Neural progenitor cell (in vitro differentiated cells): ENCODE results near the gene FAM89B. TPM values are rescaled to one million over a fixed set of nuclear protein-coding genes. Genes with fewer than 3 reads are reported as not detected.

ENCODE experiments used
- DNase-seq: peaks from one replicate; pipeline ENCODE4 v3.0.0-alpha.2; 2016; ENCODE audit warnings: low spot score
- H2AFZ ChIP-seq: fragments of 200-600 bp; sonication (generic); replicated peaks from 2 replicates; pipeline ENCODE4 v1.6.1; 2016; ENCODE audit warnings: antibody characterized with exemption
- H3F3A ChIP-seq: fragments of 200-600 bp; sonication (generic); 2 replicates; pipeline ENCODE4 v1.6.1; 2016; ENCODE audit warnings: antibody characterized with exemption, low read depth
- H3K27ac ChIP-seq: fragments of 200-600 bp; sonication (generic); 2 replicates; pipeline ENCODE4 v1.5.1; 2016; ENCODE audit warnings: mild to moderate bottlenecking
- H3K27me3 ChIP-seq: fragments of 200-600 bp; sonication (generic); 2 replicates; pipeline ENCODE4 v1.6.1; 2016; ENCODE audit warnings: mild to moderate bottlenecking, moderate library complexity
- H3K36me3 ChIP-seq: fragments of 200-600 bp; sonication (generic); 2 replicates; pipeline ENCODE4 v1.5.1; 2016
- H3K4me1 ChIP-seq: fragments of 200-600 bp; sonication (generic); 2 replicates; pipeline ENCODE4 v1.6.1; 2016; ENCODE audit warnings: mixed run types
- H3K4me2 ChIP-seq: fragments of 200-600 bp; sonication (generic); 2 replicates; pipeline ENCODE4 v1.6.1; 2016
- H3K4me3 ChIP-seq: fragments of 200-600 bp; sonication (generic); 2 replicates; pipeline ENCODE4 v1.5.1; 2016
- H3K79me2 ChIP-seq: fragments of 200-600 bp; sonication (generic); 2 replicates; pipeline ENCODE4 v1.6.1; 2016; ENCODE audit warnings: low read depth
- H3K9ac ChIP-seq: fragments of 200-600 bp; sonication (generic); 2 replicates; pipeline ENCODE4 v1.6.1; 2016
- H3K9me3 ChIP-seq: fragments of 200-600 bp; sonication (generic); 2 replicates; pipeline ENCODE4 v1.5.1; 2016; ENCODE audit warnings: low read depth
- H4K20me1 ChIP-seq: fragments of 200-600 bp; sonication (generic); 2 replicates; pipeline ENCODE4 v1.6.1; 2016; ENCODE audit warnings: low read depth
- H3K27ac Mint-ChIP-seq: 3 replicates; pipeline ENCODE4 v1.8.0; 2021; ENCODE audit warnings: mixed read lengths
- H3K27me3 Mint-ChIP-seq: 2 replicates; pipeline ENCODE4 v1.8.0; 2022; ENCODE audit warnings: low read depth, mild to moderate bottlenecking, inconsistent platforms, moderate library complexity, mixed read lengths; ENCODE audit not compliant: insufficient read depth
- H3K36me3 Mint-ChIP-seq: 3 replicates; pipeline ENCODE4 v1.8.0; 2021; ENCODE audit warnings: mixed read lengths
- H3K4me1 Mint-ChIP-seq: 3 replicates; pipeline ENCODE4 v1.8.0; 2021; ENCODE audit warnings: mixed read lengths
- H3K4me3 Mint-ChIP-seq: 3 replicates; pipeline ENCODE4 v1.8.0; 2021; ENCODE audit warnings: mild to moderate bottlenecking, moderate library complexity, mixed read lengths
- H3K9me3 Mint-ChIP-seq: 3 replicates; pipeline ENCODE4 v1.8.0; 2020; ENCODE audit warnings: mixed read lengths
- EZH2 ChIP-seq: fragments of 200-600 bp; sonication (generic); IDR thresholded peaks from 2 replicates; pipeline ENCODE4 v1.6.1; 2017; ENCODE audit warnings: antibody characterized with exemption, mild to moderate bottlenecking, moderate library complexity
- EZH2phosphoT487 ChIP-seq: fragments of 200-600 bp; sonication (generic); IDR thresholded peaks from 2 replicates; pipeline ENCODE4 v1.6.1; 2017; ENCODE audit warnings: antibody characterized with exemption
- total RNA-seq: library from RNA; depleted of rRNA; stranded (reverse); fragments of >200 nt; gene quantifications from 2 replicates; pipeline ENCODE4 v1.2.3, GENCODE V29; 2015; ENCODE audit warnings: low replicate concordance
- TF ChIP-seq, protein P1 (sequence below): fragments of 200-600 bp; sonication (generic); IDR thresholded peaks from 2 replicates; pipeline ENCODE4 v1.5.1; 2017; ENCODE audit warnings: antibody characterized with exemption, mild to moderate bottlenecking

Gene FAM89B
- total RNA-seq, 1 donor from 2014 or later = 11.7 TPM

DNA sequence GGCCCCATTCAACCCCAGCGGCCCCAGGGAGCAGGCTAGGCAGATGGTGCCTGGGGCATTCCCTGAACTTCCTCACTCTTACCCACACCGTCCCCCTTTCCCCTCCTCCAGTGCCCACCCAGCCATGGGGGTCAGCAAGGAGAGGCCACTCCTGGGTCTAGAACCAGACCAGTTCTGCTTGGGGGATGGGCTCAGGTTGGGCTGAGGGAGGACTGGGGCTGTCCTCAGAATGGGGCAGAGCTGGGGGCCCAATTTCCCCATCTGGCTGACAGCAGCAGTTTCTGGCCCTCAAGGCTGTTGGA, 35.1 kb upstream of the FAM89B start:
- Histone ChIP-seq H3K79me2 (no peaks in the 10 kb centered on the region), H3K27ac (no peak overlapping the region), H4K20me1 (peaks cover 35% of the 10 kb centered on the region), H3K36me3 (no peaks in the 10 kb centered on the region), H3F3A (peaks cover 29% of the 10 kb centered on the region), H3K4me1 (peaks cover 19% of the 10 kb centered on the region), H3K9ac (no peak overlapping the region), H3K4me2 (no peak overlapping the region), H2AFZ (no peak overlapping the region), H3K27me3 (peaks cover 52% of the 10 kb centered on the region), H3K9me3 (no peaks in the 10 kb centered on the region), H3K4me3 (no peak overlapping the region)
- Mint-ChIP-seq H3K36me3 (peaks cover 17% of the 10 kb centered on the region), H3K27ac (no peak overlapping the region), H3K4me3 (no peak overlapping the region), H3K9me3 (no peaks in the 10 kb centered on the region), H3K27me3 (peaks cover 16% of the 10 kb centered on the region), H3K4me1 (peaks cover 7% of the 10 kb centered on the region)
- TF ChIP-seq, protein P1, sequence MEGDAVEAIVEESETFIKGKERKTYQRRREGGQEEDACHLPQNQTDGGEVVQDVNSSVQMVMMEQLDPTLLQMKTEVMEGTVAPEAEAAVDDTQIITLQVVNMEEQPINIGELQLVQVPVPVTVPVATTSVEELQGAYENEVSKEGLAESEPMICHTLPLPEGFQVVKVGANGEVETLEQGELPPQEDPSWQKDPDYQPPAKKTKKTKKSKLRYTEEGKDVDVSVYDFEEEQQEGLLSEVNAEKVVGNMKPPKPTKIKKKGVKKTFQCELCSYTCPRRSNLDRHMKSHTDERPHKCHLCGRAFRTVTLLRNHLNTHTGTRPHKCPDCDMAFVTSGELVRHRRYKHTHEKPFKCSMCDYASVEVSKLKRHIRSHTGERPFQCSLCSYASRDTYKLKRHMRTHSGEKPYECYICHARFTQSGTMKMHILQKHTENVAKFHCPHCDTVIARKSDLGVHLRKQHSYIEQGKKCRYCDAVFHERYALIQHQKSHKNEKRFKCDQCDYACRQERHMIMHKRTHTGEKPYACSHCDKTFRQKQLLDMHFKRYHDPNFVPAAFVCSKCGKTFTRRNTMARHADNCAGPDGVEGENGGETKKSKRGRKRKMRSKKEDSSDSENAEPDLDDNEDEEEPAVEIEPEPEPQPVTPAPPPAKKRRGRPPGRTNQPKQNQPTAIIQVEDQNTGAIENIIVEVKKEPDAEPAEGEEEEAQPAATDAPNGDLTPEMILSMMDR = no peak
- TF ChIP-seq EZH2 = no peak
- no peak for TF ChIP-seq EZH2phosphoT487
- DNase-seq = no peak

DNA sequence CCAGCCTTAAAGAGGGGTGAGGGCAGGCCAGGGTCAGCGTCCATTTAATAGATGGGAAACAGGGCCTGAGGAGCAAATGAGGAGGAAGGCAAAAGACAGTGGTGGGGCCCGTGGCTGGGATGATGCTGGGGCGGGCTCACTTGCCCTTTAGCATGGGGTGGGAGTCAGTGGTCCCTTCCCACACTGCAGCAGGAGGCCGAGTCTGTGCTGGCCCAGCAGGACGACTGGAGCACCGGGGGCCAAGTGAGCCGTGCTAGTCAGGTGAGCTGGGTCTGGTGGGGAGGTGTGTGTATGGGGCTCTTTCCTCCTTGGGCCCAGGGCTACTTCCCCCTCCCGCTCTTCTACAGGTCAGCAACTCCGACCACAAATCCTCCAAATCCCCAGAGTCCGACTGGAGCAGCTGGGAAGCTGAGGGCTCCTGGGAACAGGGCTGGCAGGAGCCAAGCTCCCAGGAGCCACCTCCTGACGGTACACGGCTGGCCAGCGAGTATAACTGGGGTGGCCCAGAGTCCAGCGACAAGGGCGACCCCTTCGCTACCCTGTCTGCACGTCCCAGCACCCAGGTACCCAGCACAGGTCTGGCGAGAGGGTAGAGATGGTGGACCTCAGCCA, 34.6 kb upstream of the FAM89B start:
- Mint-ChIP-seq H3K4me1 (peaks cover 7% of the 10 kb centered on the region), H3K36me3 (peaks cover 17% of the 10 kb centered on the region), H3K27me3 (peaks cover 16% of the 10 kb centered on the region), H3K9me3 (no peaks in the 10 kb centered on the region), H3K27ac (no peak overlapping the region), H3K4me3 (peak overlapping the region; percentile 35)
- Histone ChIP-seq H3K4me3 (no peak overlapping the region), H4K20me1 (peaks cover 35% of the 10 kb centered on the region), H3K4me2 (no peak overlapping the region), H3K9ac (no peak overlapping the region), H3K27me3 (peaks cover 54% of the 10 kb centered on the region), H3K27ac (no peak overlapping the region), H3K4me1 (peaks cover 19% of the 10 kb centered on the region), H3K36me3 (no peaks in the 10 kb centered on the region), H3F3A (peaks cover 29% of the 10 kb centered on the region), H3K79me2 (no peaks in the 10 kb centered on the region), H3K9me3 (no peaks in the 10 kb centered on the region), H2AFZ (no peak overlapping the region)
- no peak for TF ChIP-seq EZH2
- no peak for TF ChIP-seq EZH2phosphoT487
- TF ChIP-seq, protein P1 = no peak
- no peak for DNase-seq

DNA sequence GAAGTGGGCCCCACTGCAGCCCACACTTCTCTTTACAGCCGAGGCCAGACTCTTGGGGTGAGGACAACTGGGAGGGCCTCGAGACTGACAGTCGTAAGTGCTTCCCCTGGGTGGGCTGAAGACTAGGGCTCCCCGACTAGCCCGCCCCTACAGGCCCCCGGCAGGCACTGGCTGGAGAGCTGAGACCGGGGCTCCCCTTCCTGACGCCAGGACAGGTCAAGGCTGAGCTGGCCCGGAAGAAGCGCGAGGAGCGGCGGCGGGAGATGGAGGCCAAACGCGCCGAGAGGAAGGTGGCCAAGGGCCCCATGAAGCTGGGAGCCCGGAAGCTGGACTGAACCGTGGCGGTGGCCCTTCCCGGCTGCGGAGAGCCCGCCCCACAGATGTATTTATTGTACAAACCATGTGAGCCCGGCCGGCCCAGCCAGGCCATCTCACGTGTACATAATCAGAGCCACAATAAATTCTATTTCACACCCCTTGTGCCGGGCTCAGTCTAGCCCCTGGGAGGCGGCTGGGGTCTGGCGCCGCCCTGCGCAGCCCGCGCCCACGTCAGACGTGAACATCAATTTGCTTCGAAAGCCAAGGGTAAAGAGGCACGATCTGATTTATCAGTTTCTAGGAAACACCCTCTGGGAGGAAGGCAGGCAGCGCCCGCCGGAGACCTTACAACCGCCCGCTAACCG, 34.0 kb upstream of the FAM89B start:
- Histone ChIP-seq H3K4me1 (peaks cover 19% of the 10 kb centered on the region), H3K4me2 (peak overlapping the region; percentile 77), H3K4me3 (peak overlapping the region; percentile 48), H3K79me2 (no peaks in the 10 kb centered on the region), H4K20me1 (peaks cover 35% of the 10 kb centered on the region), H3K9me3 (no peaks in the 10 kb centered on the region), H2AFZ (no peak overlapping the region), H3K27me3 (peaks cover 61% of the 10 kb centered on the region), H3F3A (peaks cover 29% of the 10 kb centered on the region), H3K9ac (no peak overlapping the region), H3K36me3 (no peaks in the 10 kb centered on the region), H3K27ac (no peak overlapping the region)
- H3K27ac Mint-ChIP-seq = no peak overlapping the region
- H3K27me3 Mint-ChIP-seq = peaks cover 16% of the 10 kb centered on the region
- DNase-seq = no peak
- H3K9me3 Mint-ChIP-seq = no peaks in the 10 kb centered on the region
- H3K4me1 Mint-ChIP-seq = peaks cover 7% of the 10 kb centered on the region
- H3K36me3 Mint-ChIP-seq = peaks cover 14% of the 10 kb centered on the region
- peak overlapping the region; percentile 75 for H3K4me3 Mint-ChIP-seq
- TF ChIP-seq EZH2 (no peak), EZH2phosphoT487 (no peak)
- TF ChIP-seq, protein P1 = no peak
